Measurements from ENCODE around the gene NDUFAF8. TPM values are rescaled to one million over a fixed set of nuclear protein-coding genes. Genes with fewer than 3 reads are reported as not detected.

The NDUFAF8 gene
- total RNA-seq, 4 donors from 2014 or later = 28.7 to 56.7 (median 37.5) TPM

GRCh38 chr17:81202318-81202717 lies 36.8 kb upstream of the NDUFAF8 start:
- no peak for DNase-seq (ENCODE audit: low spot score)

GRCh38 chr17:81203136-81203535 lies 36.0 kb upstream of the NDUFAF8 start:
- no peak for ATAC-seq (ENCODE audit: low FRiP score)
- no peak for DNase-seq (ENCODE audit: low spot score)
- TF ChIP-seq CTCF (IDR thresholded peaks at IDR 0.05) = no peak

More at GRCh38 chr17:81202318-81202717, 36.8 kb upstream of the NDUFAF8 start:
- no peak for ATAC-seq (ENCODE audit: low FRiP score)
- no peak for TF ChIP-seq CTCF (IDR thresholded peaks at IDR 0.05)

GRCh38 chr17:81204578-81204977 lies 34.5 kb upstream of the NDUFAF8 start:
- DNase-seq (ENCODE audit: low spot score) (no peak), ATAC-seq (ENCODE audit: low FRiP score) (no peak)
- no peak for TF ChIP-seq CTCF (IDR thresholded peaks at IDR 0.05)

GRCh38 chr17:81206166-81206565 lies 33.0 kb upstream of the NDUFAF8 start:
- ATAC-seq (ENCODE audit: low FRiP score) (no peak), DNase-seq (ENCODE audit: low spot score) (no peak)
- no peak for TF ChIP-seq CTCF (IDR thresholded peaks at IDR 0.05)

GRCh38 chr17:81206657-81207056 lies 32.5 kb upstream of the NDUFAF8 start:
- no peak for DNase-seq (ENCODE audit: low spot score)
- no peak for ATAC-seq (ENCODE audit: low FRiP score)
- no peak for TF ChIP-seq CTCF (IDR thresholded peaks at IDR 0.05)

GRCh38 chr17:81207610-81208581 lies 31.2 kb upstream of the NDUFAF8 start:
- no peak for DNase-seq (ENCODE audit: low spot score)

More at GRCh38 chr17:81207610-81208581, 31.2 kb upstream of the NDUFAF8 start:
- no peak for TF ChIP-seq CTCF (IDR thresholded peaks at IDR 0.05)
- ATAC-seq (ENCODE audit: low FRiP score) = no peak

All from omental fat pad (tissue), 4 donors.